ENCODE measurements around the gene FANCD2. TPM values are rescaled to one million over a fixed set of nuclear protein-coding genes. Genes with fewer than 3 reads are reported as not detected.
"Not testable (repeated sequence)": the region's sequence is repeated elsewhere in the genome, so short reads cannot be mapped to it uniquely, and the experiment has no call there.

Gene FANCD2
- total and polyA plus RNA-seq, 2 experiments from 2014 or later: 61.5 to 71.6 TPM

GRCh38 chr3:10090179-10090578 is 63.9 kb downstream of the FANCD2 start:
- Mint-ChIP-seq H3K4me1 (no peaks in the 10 kb centered on the region), H3K27me3 (ENCODE audit: insufficient read depth, low read depth, poor library complexity) (peaks cover 4% of the 10 kb centered on the region), H3K4me3 (no peak overlapping the region), H3K9me3 (no peaks in the 10 kb centered on the region), H3K27ac (no peak overlapping the region), H3K36me3 (ENCODE audit: low read depth) (peaks cover 65% of the 10 kb centered on the region)
- TF ChIP-seq POLR2AphosphoS5 (IDR thresholded peaks at IDR 0.05; ENCODE audit: low read depth): no peak
- no peak for TF ChIP-seq CTCF (conservative IDR thresholded peaks at IDR 0.05; ENCODE audit: low read depth in 2 of 2)
- no peak for ATAC-seq
- no peak overlapping the region for H3K4me2 ChIP-seq
- DNase-seq (ENCODE audit: low spot score): no peak
- no peak overlapping the region for H3K27ac ChIP-seq (ENCODE audit: low read depth)
- H3K4me3 ChIP-seq: no peak overlapping the region
- H3K79me2 ChIP-seq (replicated peaks; ENCODE audit: insufficient read depth): no peaks in the 10 kb centered on the region
- H3K36me3 ChIP-seq (ENCODE audit: insufficient read depth): peaks cover 63% of the 10 kb centered on the region
- H3K4me1 ChIP-seq (ENCODE audit: insufficient read depth): no peaks in the 10 kb centered on the region
- H3K27me3 ChIP-seq (ENCODE audit: insufficient read depth): no peaks in the 10 kb centered on the region
- no peaks in the 10 kb centered on the region for H3K9me2 ChIP-seq (ENCODE audit: insufficient read depth)
- H4K20me1 ChIP-seq (replicated peaks; ENCODE audit: insufficient read depth): peaks cover 3% of the 10 kb centered on the region; the same call in 1 of the 2 replicates
- no peak overlapping the region for H2AFZ ChIP-seq
- no peaks in the 10 kb centered on the region for H3F3A ChIP-seq (replicated peaks; ENCODE audit: low read depth)

DNA sequence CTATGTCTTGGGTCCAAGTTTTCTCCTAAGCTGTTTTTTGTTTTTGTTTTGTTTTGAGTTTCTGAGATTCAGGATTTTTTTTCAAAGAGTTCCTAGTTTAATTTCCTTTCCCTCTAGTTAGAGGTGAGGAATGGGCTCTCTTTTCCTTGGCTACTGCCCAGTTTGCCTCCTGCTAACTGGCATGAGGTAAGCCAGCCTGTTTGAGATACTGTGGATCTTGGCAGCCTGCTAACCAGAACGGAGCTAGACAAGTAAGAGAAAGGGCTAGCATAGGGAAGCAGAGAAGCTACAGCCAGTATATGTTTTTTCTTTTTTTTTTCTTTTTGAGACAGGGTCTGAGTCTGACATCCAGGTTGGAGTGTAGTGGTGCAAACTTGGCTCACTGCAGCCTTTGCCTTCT is 64.5 kb downstream of the FANCD2 start:
- not testable (repeated sequence) for H3F3A ChIP-seq (replicated peaks; ENCODE audit: low read depth); DNase-seq (ENCODE audit: low spot score); H3K27me3 ChIP-seq (ENCODE audit: insufficient read depth); ATAC-seq; H3K9me3 Mint-ChIP-seq; H3K9me2 ChIP-seq (ENCODE audit: insufficient read depth); H3K27me3 Mint-ChIP-seq (ENCODE audit: insufficient read depth, low read depth, poor library complexity); H3K4me2 ChIP-seq; H3K79me2 ChIP-seq (replicated peaks; ENCODE audit: insufficient read depth); H2AFZ ChIP-seq; H3K4me1 ChIP-seq (ENCODE audit: insufficient read depth); H3K27ac ChIP-seq (ENCODE audit: low read depth); H3K27ac Mint-ChIP-seq; H3K4me1 Mint-ChIP-seq; H4K20me1 ChIP-seq (replicated peaks; ENCODE audit: insufficient read depth); H3K4me3 ChIP-seq; H3K4me3 Mint-ChIP-seq
- peaks cover 61% of the 10 kb centered on the region for H3K36me3 ChIP-seq (ENCODE audit: insufficient read depth)
- H3K36me3 Mint-ChIP-seq (ENCODE audit: low read depth): peaks cover 68% of the 10 kb centered on the region

DNA sequence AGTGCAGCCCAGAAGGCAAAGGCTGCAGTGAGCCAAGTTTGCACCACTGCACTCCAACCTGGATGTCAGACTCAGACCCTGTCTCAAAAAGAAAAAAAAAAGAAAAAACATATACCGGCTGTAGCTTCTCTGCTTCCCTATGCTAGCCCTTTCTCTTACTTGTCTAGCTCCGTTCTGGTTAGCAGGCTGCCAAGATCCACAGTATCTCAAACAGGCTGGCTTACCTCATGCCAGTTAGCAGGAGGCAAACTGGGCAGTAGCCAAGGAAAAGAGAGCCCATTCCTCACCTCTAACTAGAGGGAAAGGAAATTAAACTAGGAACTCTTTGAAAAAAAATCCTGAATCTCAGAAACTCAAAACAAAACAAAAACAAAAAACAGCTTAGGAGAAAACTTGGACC is 65.2 kb downstream of the FANCD2 start:
- H3K4me2 ChIP-seq; H4K20me1 ChIP-seq (replicated peaks; ENCODE audit: insufficient read depth); H3K4me3 ChIP-seq; H2AFZ ChIP-seq; H3K27me3 ChIP-seq (ENCODE audit: insufficient read depth); H3K9me2 ChIP-seq (ENCODE audit: insufficient read depth); H3K4me1 ChIP-seq (ENCODE audit: insufficient read depth); H3K4me3 Mint-ChIP-seq; ATAC-seq; H3K27ac Mint-ChIP-seq; H3F3A ChIP-seq (replicated peaks; ENCODE audit: low read depth); H3K27me3 Mint-ChIP-seq (ENCODE audit: insufficient read depth, low read depth, poor library complexity); H3K27ac ChIP-seq (ENCODE audit: low read depth); H3K4me1 Mint-ChIP-seq; H3K79me2 ChIP-seq (replicated peaks; ENCODE audit: insufficient read depth); H3K9me3 Mint-ChIP-seq; DNase-seq (ENCODE audit: low spot score): not testable (repeated sequence)
- peaks cover 69% of the 10 kb centered on the region for H3K36me3 Mint-ChIP-seq (ENCODE audit: low read depth)
- peaks cover 59% of the 10 kb centered on the region for H3K36me3 ChIP-seq (ENCODE audit: insufficient read depth)

- TF ChIP-seq POLR2AphosphoS5 (IDR thresholded peaks at IDR 0.05; ENCODE audit: low read depth) (no peak), ZNF114 (CRISPR knock-in tag; IDR thresholded peaks at IDR 0.05) (no peak), STAT1 (IDR thresholded peaks at IDR 0.05; ENCODE audit: unreplicated experiment) (no peak), NANOG (IDR thresholded peaks at IDR 0.05; ENCODE audit: borderline replicate concordance) (no peak), CREB1 (CRISPR knock-in tag; IDR thresholded peaks at IDR 0.05; ENCODE audit: low read depth) (no peak), JUNB (IDR thresholded peaks at IDR 0.05; ENCODE audit: unreplicated experiment) (no peak), EZH2 (IDR thresholded peaks at IDR 0.05; ENCODE audit: low read depth, unreplicated experiment) (no peak)
- TF ChIP-seq, protein P1, sequence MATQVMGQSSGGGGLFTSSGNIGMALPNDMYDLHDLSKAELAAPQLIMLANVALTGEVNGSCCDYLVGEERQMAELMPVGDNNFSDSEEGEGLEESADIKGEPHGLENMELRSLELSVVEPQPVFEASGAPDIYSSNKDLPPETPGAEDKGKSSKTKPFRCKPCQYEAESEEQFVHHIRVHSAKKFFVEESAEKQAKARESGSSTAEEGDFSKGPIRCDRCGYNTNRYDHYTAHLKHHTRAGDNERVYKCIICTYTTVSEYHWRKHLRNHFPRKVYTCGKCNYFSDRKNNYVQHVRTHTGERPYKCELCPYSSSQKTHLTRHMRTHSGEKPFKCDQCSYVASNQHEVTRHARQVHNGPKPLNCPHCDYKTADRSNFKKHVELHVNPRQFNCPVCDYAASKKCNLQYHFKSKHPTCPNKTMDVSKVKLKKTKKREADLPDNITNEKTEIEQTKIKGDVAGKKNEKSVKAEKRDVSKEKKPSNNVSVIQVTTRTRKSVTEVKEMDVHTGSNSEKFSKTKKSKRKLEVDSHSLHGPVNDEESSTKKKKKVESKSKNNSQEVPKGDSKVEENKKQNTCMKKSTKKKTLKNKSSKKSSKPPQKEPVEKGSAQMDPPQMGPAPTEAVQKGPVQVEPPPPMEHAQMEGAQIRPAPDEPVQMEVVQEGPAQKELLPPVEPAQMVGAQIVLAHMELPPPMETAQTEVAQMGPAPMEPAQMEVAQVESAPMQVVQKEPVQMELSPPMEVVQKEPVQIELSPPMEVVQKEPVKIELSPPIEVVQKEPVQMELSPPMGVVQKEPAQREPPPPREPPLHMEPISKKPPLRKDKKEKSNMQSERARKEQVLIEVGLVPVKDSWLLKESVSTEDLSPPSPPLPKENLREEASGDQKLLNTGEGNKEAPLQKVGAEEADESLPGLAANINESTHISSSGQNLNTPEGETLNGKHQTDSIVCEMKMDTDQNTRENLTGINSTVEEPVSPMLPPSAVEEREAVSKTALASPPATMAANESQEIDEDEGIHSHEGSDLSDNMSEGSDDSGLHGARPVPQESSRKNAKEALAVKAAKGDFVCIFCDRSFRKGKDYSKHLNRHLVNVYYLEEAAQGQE (IDR thresholded peaks at IDR 0.05; ENCODE audit: unreplicated experiment): no peak
- ATAC-seq: no peak
- Mint-ChIP-seq H3K27ac (no peak overlapping the region), H3K27me3 (ENCODE audit: insufficient read depth, low read depth, poor library complexity) (peaks cover 4% of the 10 kb centered on the region), H3K36me3 (ENCODE audit: low read depth) (peaks cover 64% of the 10 kb centered on the region), H3K9me3 (no peaks in the 10 kb centered on the region), H3K4me1 (no peaks in the 10 kb centered on the region), H3K4me3 (no peak overlapping the region)
- Histone ChIP-seq H3K27ac (ENCODE audit: low read depth) (no peak overlapping the region), H3K79me2 (replicated peaks; ENCODE audit: insufficient read depth) (no peaks in the 10 kb centered on the region), H3K4me2 (no peak overlapping the region), H2AFZ (no peak overlapping the region), H3K36me3 (ENCODE audit: insufficient read depth) (peaks cover 47% of the 10 kb centered on the region), H3K27me3 (ENCODE audit: insufficient read depth) (no peaks in the 10 kb centered on the region), H3K4me1 (ENCODE audit: insufficient read depth) (no peaks in the 10 kb centered on the region), H3K9me2 (ENCODE audit: insufficient read depth) (no peaks in the 10 kb centered on the region), H3F3A (replicated peaks; ENCODE audit: low read depth) (no peaks in the 10 kb centered on the region), H4K20me1 (replicated peaks; ENCODE audit: insufficient read depth) (peaks cover 7% of the 10 kb centered on the region), H3K4me3 (no peak overlapping the region)
- no peak for DNase-seq (ENCODE audit: low spot score)
These were observed 67.4 kb downstream of the FANCD2 start for GRCh38 chr3:10093678-10094077.
